Smooth muscle cell of trachea (primary cell): Measurements from ENCODE around the gene ATAD5. TPM values are rescaled to one million over a fixed set of nuclear protein-coding genes. Genes with fewer than 3 reads are reported as not detected.

ENCODE experiments used
- total RNA-seq: library from RNA; depleted of rRNA; stranded (reverse); fragments of >200 nt; gene quantifications from 2 replicates; pipeline ENCODE4 v1.2.1, GENCODE V29; 2014

ATAD5 gene, protein sequence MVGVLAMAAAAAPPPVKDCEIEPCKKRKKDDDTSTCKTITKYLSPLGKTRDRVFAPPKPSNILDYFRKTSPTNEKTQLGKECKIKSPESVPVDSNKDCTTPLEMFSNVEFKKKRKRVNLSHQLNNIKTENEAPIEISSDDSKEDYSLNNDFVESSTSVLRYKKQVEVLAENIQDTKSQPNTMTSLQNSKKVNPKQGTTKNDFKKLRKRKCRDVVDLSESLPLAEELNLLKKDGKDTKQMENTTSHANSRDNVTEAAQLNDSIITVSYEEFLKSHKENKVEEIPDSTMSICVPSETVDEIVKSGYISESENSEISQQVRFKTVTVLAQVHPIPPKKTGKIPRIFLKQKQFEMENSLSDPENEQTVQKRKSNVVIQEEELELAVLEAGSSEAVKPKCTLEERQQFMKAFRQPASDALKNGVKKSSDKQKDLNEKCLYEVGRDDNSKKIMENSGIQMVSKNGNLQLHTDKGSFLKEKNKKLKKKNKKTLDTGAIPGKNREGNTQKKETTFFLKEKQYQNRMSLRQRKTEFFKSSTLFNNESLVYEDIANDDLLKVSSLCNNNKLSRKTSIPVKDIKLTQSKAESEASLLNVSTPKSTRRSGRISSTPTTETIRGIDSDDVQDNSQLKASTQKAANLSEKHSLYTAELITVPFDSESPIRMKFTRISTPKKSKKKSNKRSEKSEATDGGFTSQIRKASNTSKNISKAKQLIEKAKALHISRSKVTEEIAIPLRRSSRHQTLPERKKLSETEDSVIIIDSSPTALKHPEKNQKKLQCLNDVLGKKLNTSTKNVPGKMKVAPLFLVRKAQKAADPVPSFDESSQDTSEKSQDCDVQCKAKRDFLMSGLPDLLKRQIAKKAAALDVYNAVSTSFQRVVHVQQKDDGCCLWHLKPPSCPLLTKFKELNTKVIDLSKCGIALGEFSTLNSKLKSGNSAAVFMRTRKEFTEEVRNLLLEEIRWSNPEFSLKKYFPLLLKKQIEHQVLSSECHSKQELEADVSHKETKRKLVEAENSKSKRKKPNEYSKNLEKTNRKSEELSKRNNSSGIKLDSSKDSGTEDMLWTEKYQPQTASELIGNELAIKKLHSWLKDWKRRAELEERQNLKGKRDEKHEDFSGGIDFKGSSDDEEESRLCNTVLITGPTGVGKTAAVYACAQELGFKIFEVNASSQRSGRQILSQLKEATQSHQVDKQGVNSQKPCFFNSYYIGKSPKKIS (N-terminal part only)
- 0.50 and 3.2 TPM in 2 replicates for total RNA-seq

DNA sequence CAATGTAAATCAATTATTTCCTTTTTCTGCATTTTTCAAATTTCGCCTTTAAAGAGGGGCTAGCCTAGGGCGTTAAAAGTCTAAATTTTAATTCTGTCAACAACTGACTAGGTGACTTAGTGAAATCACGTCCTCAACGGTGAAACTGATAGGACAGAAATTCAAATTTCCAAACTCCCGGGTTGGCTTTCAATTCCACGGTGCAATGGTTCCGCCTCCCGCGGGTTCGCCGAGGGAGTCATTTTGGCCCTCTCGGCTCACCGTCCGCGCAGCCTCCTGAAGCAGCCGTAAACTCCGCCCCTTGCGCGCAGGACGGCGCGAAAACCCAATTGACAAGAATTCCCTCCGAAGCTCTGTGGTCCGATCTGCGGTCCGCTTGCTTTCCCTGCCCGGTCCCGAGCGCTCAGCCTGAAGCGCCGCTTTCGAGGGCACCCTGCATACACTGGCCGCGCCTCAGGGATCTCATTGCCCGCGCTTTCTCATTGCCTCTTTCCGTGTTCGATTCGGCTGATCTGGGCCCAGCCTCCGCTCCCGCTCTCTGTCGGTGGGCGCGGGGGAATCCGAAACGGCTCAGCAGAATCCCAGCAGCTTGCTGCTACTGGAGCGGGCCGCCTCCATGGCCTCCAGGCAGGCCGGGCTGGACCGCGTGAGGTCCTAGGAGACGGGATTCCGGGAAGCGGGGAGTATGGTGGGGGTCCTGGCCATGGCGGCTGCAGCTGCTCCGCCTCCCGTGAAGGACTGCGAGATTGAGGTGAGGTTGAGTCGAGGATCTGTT lies at the start of gene ATAD5:
Gene ATAD5, plus strand, starts transcription at position 304 of the 775 bp plus-strand sequence. Its CDS starts 382 bp downstream, at position 686.

DNA sequence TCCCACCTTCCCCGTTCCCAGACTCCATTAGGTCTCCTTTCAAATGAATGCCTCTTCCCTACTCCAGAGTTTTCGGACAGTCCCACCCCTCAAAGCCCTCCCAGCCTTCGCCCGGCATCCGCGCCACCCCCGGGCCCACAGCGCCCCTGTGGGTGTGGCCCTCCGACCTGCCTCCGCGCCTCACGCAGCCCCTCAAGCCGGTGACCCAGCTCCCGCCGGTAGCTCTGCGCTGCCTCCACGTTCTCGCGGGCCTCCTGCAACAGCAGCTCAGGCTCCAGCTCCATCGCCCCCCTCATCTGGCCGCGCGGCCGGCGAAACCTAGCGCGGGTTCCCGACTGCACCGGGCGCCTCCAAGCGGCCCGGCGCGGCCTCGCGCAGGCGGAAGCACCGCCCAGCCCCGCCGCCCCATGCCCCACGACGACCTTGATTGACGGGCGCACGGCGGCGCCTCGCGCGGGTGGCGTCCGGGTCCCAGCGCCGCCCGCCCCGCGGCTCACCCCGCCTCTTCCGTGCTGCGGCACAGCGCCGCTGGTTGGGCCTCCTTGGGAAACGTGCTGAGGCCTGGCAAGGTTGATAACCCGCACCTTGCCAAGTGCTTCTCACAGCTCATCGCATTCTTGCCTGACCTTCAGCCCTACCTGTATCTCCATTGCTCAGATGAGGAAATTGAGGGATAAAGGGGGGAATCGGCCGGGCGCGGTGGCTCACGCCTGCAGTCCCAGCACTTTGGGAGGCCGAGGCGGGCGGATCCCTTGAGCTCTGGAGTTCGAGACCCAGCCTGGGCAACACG lies 7.2 kb upstream of the ATAD5 start, which contains the start of gene CRLF3:
Gene CRLF3, minus strand, starts transcription at position 337 of the 790 bp plus-strand sequence. Its CDS starts 41 bp downstream, at position 296.

DNA sequence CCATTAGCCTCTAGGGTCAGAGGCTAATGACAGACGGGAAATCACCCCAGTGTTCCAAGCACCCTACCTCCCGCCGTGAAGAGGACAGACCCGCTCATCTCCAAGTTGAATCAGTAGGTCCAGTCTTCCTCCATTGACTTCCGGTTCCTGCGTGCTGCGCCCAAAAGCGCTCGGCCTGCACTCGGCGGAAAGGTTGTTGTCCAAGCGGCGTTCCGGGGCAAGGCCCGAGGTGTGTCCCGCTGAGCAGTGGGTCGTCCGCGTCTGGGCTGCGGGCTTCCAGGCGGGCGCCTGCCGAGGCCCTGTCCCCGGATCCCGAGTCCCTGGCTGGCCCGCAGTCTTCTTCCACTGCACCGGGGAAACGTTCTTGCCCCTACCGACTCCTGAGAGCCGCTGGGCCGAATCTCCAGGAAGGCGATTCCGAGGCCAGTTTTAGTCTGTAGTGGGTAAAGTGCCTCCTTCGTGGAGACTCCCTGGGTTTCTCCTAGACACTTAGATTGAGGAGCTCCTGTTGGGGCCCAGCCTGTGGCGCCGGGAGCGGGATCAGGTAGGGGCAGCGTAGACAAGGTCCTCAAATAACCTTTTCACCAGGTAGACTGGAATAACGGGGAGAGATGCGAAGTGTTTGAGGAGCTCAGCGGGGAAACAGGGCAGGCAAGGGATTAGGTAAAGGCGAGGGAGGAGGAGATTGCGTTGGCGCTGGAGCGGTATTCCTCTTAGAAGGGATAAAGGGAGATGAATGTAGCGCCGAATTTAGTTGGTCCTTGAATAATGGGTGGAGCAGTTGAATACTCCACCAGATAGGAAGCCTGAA lies 74.5 kb downstream of the ATAD5 start, which contains the start of gene TEFM:
Gene TEFM, minus strand, starts transcription at position 138 of the 811 bp plus-strand sequence. Its CDS starts 40 bp downstream, at position 98.

DNA sequence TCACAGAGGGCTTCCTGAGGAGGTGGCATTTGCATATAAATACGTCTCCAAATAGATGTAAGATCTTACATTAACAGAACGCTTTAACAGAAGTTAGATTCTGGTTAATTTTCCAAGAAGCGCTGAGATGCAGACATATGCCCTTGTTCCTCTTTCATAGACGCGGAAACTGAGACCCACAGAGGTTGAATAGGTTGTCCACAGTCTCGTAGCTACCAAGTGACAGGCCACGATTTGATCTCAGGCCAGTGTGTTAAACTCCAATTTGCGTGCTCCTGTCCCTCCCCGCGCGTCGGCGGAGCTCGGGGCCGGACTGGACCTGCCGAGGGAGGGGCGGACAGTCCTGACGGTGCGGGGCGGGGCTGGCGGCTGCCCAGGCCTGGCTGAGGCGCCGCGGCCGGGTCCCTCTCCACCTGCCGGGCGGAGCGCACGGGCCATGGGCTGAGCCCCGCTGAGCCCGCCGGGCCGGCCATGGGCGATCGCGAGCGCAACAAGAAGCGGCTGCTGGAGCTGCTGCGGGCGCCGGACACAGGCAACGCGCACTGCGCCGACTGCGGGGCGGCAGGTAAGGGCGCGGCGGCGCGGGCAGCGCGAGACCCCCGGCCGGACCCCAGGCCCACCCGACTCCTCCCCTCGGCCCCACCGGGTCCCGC lies 89.9 kb downstream of the ATAD5 start, which contains the start of gene ADAP2:
Gene ADAP2, plus strand, starts transcription at position 402 of the 653 bp plus-strand sequence. Its CDS starts 70 bp downstream, at position 472.

Other genes with a start within 250 kb of the ATAD5 start
- 11.7 and 19.1 TPM in 2 replicates for gene CRLF3, start 7.3 kb upstream of the ATAD5 start, total RNA-seq
- 7.8 and 14.7 TPM in 2 replicates for gene TEFM, start 74.3 kb downstream of the ATAD5 start, total RNA-seq
- 4.1 and 4.5 TPM in 2 replicates for gene ADAP2, start 90.0 kb downstream of the ATAD5 start, total RNA-seq
- 11.9 and 26.1 TPM in 2 replicates for gene RNF135, start 139.1 kb downstream of the ATAD5 start, total RNA-seq